AG04450 (cell line): Measurements from ENCODE around the gene PWP1. TPM values are rescaled to one million over a fixed set of nuclear protein-coding genes. Genes with fewer than 3 reads are reported as not detected.

Experiments
- CTCF ChIA-PET: fragments of 300-600, 350-600 bp; formaldehyde crosslinking; extraction: SDS; loops from one replicate; lab custom pipeline; 2022; ENCODE audit warnings: antibody characterized with exemption, inconsistent platforms; lab: Charles Lee
- POLR2A ChIA-PET: fragments of 350-600 bp; formaldehyde crosslinking; extraction: SDS; loops from one replicate; lab custom pipeline; 2021; ENCODE audit warnings: antibody characterized with exemption, inconsistent platforms; lab: Yijun Ruan, JAX
- DNase-seq: peaks from one replicate; pipeline ENCODE4 v3.0.0-alpha.2; 2011; ENCODE audit warnings: low read depth, low spot score
- H3K27ac ChIP-seq: one replicate; pipeline ENCODE4 v1.5.1; 2012; ENCODE audit warnings: low read depth, low read length, control low read depth
- H3K27me3 ChIP-seq: one replicate; pipeline ENCODE4 v1.6.0; 2012; ENCODE audit warnings: low read length; ENCODE audit not compliant: control insufficient read depth, insufficient read depth
- H3K4me3 ChIP-seq: 2 replicates; pipeline ENCODE4 v1.5.1; 2011; ENCODE audit warnings: mild to moderate bottlenecking, low read depth, low read length, control low read depth
- H3K9me3 ChIP-seq: 2 replicates; pipeline ENCODE4 v1.5.1; 2012; ENCODE audit warnings: low read length; ENCODE audit not compliant: control insufficient read depth, insufficient read depth
- CTCF ChIP-seq: IDR thresholded peaks from 2 replicates; pipeline ENCODE4 v1.5.1; 2011; ENCODE audit warnings: low read depth, low read length, control low read depth, inconsistent platforms
- polyA plus RNA-seq: library from polyadenylated mRNA; depleted of rRNA; stranded (reverse); fragments of >200 nt; gene quantifications from 2 replicates; pipeline ENCODE4 v1.2.3, GENCODE V29; 2011

The PWP1 gene
- polyA plus RNA-seq, 1 experiment, result 115 TPM

GRCh38 chr12:107749083-107749482, 63.5 kb downstream of the PWP1 start:
- DNase-seq, result no peak
- ChIA-PET CTCF (interaction anchor here (0.6 to 1.0 kb wide), 2 partner anchors 54 to 73 kb away, joined by 3 read pairs; no protein-coding TSS in a partner anchor), POLR2A (interaction anchor here (0.7 kb wide), 1 partner anchor 242 kb away, joined by 4 read pairs; no protein-coding TSS in a partner anchor)
- no peak for TF ChIP-seq CTCF
- Histone ChIP-seq H3K27me3 (no peaks in the 10 kb centered on the region), H3K4me3 (no peak overlapping the region), H3K9me3 (no peaks in the 10 kb centered on the region), H3K27ac (peak overlapping the region; percentile 42)

GRCh38 chr12:107759410-107759809, 73.8 kb downstream of the PWP1 start:
- Histone ChIP-seq H3K27ac (no peak overlapping the region), H3K27me3 (no peaks in the 10 kb centered on the region), H3K9me3 (no peaks in the 10 kb centered on the region), H3K4me3 (peak overlapping the region; percentile 89)
- peak; percentile 45 for DNase-seq
- ChIA-PET CTCF (interaction anchor here (1.1 to 2.6 kb wide), 3 partner anchors 64 to 126 kb away, joined by 8 to 12 read pairs (median 11); no protein-coding TSS in a partner anchor), POLR2A (no interaction called here)
- TF ChIP-seq CTCF, result no peak

GRCh38 chr12:107760207-107760808, 74.7 kb downstream of the PWP1 start:
- POLR2A ChIA-PET, result no interaction called here
- Histone ChIP-seq H3K4me3 (peak overlapping the region; percentile 89), H3K9me3 (no peaks in the 10 kb centered on the region), H3K27ac (peak overlapping the region; percentile 40), H3K27me3 (no peaks in the 10 kb centered on the region)
- no peak for DNase-seq
- CTCF ChIA-PET, result interaction anchor here (2.6 kb wide), 1 partner anchor 125 kb away, joined by 12 read pairs; no protein-coding TSS in a partner anchor
- TF ChIP-seq CTCF, result no peak

- ChIA-PET CTCF (interaction anchor here (2.6 kb wide), 1 partner anchor 124 kb away, joined by 12 read pairs; no protein-coding TSS in a partner anchor), POLR2A (no interaction called here)
- no peaks in the 10 kb centered on the region for H3K9me3 ChIP-seq
- no peaks in the 10 kb centered on the region for H3K27me3 ChIP-seq
- H3K27ac ChIP-seq, result peak within 1 kb of the TSS; percentile 40
- peak within 1 kb of the TSS; percentile 89 for H3K4me3 ChIP-seq
- peak; percentile 82 for DNase-seq
- TF ChIP-seq CTCF, result no peak
Measured at GRCh38 chr12:107760809-107761501, 75.4 kb downstream of the PWP1 start, which contains the start of gene PRDM4. TSS of gene PRDM4 (minus strand) at chr12:107761137. CDS start at chr12:107760515, 622 bp downstream.

- POLR2A ChIA-PET, result no interaction called here
- H3K9me3 ChIP-seq, result no peaks in the 10 kb centered on the region
- no peak overlapping the region for H3K27ac ChIP-seq
- DNase-seq, result no peak
- peaks cover 1% of the 10 kb centered on the region for H3K27me3 ChIP-seq
- TF ChIP-seq CTCF, result no peak
- peak overlapping the region; percentile 66 for H3K4me3 ChIP-seq
- CTCF ChIA-PET, result interaction anchor here (1.2 kb wide), 2 partner anchors 85 to 123 kb away, joined by 3 read pairs; no protein-coding TSS in a partner anchor
Measured at GRCh38 chr12:107761502-107761904, 75.9 kb downstream of the PWP1 start.
